LNCaP clone FGC (cell line): ENCODE measurements around the gene APBB2.
"Not testable (repeated sequence)": the region's sequence is repeated elsewhere in the genome, so short reads cannot be mapped to it uniquely, and the experiment has no call there.

Source experiments
- DNase-seq: peaks from one replicate; pipeline ENCODE4 v3.0.0-alpha.2; 2011; ENCODE audit warnings: low read depth
- H3K4me3 ChIP-seq: 2 replicates; pipeline ENCODE4 v1.5.1; 2011; ENCODE audit warnings: mild to moderate bottlenecking, low read depth, low read length, control low read depth
- TF ChIP-seq, protein P1 (sequence below): IDR thresholded peaks from 2 replicates; pipeline ENCODE4 v1.5.1; 2012; ENCODE audit warnings: mild to moderate bottlenecking; ENCODE audit not compliant: control insufficient read depth, insufficient read depth; ENCODE audit errors: extremely low read depth

APBB2 gene

DNA sequence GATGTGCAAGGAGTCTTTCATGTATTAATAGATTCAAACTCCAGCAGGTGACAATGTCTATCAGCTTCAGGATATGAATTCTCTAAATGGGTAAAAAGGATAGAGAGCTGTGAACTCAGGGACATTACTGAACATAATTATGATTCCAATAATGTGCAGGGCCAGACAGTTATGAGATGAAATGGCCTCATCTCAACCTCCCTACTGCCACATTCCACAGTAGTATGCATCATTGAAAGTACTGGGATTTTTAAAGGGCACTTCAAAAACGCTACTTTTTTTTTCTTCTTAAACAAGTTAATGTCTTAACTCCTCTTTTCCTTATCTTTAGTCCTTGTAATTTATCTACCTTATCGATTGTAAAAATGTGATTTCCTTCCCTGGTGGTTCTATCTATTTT lies 202.0 kb downstream of the APBB2 start:
- H3K4me3 ChIP-seq = no peak overlapping the region
- no peak for DNase-seq
- TF ChIP-seq, protein P1, sequence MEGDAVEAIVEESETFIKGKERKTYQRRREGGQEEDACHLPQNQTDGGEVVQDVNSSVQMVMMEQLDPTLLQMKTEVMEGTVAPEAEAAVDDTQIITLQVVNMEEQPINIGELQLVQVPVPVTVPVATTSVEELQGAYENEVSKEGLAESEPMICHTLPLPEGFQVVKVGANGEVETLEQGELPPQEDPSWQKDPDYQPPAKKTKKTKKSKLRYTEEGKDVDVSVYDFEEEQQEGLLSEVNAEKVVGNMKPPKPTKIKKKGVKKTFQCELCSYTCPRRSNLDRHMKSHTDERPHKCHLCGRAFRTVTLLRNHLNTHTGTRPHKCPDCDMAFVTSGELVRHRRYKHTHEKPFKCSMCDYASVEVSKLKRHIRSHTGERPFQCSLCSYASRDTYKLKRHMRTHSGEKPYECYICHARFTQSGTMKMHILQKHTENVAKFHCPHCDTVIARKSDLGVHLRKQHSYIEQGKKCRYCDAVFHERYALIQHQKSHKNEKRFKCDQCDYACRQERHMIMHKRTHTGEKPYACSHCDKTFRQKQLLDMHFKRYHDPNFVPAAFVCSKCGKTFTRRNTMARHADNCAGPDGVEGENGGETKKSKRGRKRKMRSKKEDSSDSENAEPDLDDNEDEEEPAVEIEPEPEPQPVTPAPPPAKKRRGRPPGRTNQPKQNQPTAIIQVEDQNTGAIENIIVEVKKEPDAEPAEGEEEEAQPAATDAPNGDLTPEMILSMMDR = no peak

DNA sequence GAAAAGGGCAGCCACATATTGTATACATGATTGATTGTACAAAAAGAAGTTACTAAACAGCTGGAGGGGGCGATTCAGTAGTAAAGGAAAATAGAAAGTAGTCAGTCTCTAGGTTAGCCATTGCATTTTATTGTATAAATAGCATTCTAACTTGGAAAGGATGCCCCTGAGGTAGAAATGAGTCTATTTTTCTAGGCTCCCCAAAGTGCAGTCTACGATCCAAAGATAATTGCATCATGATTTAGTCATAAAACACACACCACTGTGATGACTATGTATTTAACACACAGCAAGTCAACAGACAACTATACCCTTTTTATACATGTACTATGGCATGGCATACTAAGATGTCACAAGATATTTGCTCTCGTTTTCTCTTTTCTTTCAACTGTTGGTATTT lies 204.9 kb downstream of the APBB2 start:
- DNase-seq = no peak
- no peak overlapping the region for H3K4me3 ChIP-seq
- TF ChIP-seq, protein P1 = no peak

DNA sequence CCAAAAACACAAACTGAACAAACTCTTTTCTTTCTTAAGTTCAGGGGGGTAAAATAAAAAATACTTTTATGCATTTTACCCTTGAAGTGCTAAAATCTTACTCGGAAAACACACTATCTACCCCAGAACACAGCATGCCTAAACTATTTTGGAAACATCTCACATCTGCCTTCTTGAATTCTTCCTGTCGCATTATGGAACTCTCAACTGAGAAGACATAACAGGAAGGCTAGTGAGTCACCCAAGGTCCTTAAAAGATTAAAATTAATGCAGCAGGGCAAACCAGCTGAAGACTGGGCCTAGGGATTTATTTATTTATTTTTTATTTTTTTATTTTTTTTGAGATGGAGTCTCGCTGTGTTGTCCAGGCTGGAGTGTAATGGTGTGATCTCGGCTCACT lies 208.2 kb downstream of the APBB2 start:
- H3K4me3 ChIP-seq = no peak overlapping the region
- no peak for DNase-seq
- TF ChIP-seq, protein P1 = no peak

DNA sequence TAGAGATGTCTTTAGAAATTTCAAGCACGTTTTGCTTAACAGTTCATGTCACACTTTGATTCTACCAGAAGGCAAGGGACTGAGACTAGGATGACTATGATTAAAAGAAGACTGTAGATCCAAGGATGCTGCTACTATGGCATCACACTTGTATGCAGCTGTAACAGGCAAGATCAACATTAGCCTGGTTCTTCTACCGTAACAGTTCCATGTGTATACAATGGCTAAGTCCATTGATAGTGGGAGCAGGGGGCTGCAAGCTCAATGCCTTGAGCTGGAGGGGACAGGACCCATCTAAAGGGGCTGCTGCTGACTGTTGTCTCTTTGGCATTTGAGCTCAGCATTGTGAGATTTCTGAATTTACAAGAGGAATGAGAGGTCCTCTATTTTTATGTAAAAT lies 212.0 kb downstream of the APBB2 start:
- no peak overlapping the region for H3K4me3 ChIP-seq
- DNase-seq = no peak
- TF ChIP-seq, protein P1 = no peak

DNA sequence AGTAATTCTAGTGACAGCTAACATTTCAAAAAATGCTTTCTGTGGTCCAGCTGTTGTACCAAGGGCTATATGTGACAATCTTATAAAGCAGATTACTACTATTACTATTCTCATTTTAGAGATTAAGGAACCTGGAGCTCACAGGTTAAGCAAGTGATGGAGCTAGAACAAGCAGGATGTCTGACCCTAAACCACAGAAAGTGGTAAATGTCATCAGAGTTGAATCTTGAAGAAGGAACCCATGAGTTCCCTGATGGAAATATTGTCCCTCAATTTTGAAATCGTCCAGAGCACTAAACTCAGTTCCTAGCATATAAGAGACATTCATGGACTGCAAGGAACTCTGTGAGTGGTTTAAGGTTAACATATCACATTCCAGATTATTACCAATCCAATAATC lies 214.0 kb downstream of the APBB2 start:
- DNase-seq = no peak
- TF ChIP-seq, protein P1 = no peak
- no peak overlapping the region for H3K4me3 ChIP-seq

DNA sequence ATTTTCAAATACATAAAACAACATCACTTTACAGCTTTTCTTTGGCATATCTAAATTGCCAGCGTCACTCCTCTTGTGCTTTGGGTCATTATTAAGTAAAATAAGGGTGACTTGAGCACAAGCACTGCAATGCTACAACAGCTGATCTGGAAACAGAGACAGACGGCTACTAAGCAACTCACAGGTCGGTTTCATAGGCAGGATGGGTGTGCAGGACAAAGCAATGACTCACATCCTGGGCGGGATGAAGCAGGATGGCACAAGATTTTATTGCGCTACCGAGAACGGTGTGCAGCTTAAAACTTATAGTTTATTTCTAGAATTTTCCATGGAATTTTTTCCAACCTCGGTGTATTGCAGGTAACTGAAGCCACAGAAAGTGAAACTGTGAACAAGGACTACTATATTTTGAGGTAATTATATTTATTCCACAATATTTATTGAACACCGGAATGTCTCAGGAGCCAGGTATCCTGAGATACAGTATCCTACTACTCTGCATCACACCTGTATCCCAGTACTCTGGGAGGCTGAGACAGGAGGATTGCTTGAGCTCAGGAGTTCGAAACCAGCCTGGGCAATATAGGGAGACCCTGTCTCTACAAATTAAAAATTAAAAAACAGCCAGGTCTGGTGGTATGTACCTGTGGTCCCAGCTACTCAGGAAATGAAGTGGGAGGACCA lies 215.5 kb downstream of the APBB2 start:
- no peak for DNase-seq
- H3K4me3 ChIP-seq = no peak overlapping the region
- TF ChIP-seq, protein P1 = no peak

DNA sequence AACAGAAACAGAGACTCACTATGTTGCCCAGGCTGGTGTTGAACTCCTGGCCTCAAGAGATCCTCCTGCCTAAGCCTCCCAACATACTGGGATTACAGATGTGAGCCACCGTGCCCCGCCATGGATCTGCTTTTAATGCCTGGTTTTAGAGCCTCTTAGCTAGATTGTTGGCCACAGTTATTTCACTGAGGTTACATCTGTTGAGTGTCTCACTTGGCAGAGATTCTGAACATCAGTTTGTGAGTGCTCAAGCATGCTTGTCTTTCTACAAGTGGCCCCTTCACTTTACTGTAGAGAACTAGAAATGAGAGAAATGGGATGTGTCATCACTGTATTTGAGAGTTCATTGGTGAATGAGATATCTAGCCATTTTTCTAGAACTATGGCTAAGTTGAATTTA lies 218.5 kb downstream of the APBB2 start:
- TF ChIP-seq, protein P1 = no peak
- no peak for DNase-seq
- no peak overlapping the region for H3K4me3 ChIP-seq

DNA sequence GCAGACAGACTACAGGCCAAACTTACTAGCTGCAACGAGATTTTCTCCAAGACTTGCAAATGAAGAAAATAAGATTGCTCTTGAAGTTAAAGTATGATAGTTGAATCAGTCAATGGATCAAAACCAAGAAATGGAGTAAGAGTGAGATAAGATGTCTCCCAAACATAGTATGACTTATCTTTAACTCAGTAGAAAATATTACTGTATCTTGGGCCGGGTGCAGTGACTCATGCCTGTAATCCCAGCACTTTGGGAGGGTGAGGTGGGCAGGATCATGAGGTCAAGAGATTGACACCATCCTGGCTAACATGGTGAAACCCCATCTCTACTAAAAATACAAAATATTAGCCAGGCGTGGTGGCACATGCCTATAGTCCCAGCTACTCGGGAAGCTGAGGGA lies 220.0 kb downstream of the APBB2 start:
- DNase-seq, H3K4me3 ChIP-seq: not testable (repeated sequence)

DNA sequence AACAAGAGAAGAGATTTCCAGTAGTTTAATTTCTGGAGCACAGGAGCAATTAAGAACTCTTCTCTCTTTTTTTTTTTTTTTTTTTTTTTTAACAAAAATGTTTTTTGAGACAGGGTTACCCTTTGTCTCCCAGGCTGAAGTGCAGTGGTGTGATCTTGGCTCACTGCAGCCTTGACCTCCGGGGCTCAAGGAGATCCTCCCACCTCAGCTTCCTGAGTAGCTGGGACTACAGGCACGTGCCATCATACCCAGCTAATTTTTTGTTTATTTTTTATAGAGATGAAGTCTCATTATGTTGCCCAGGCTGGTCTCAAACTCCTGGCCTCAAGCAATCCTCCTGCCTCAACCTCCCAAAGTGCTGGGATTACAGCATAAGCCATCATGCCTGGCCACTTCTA lies 221.0 kb downstream of the APBB2 start:
- not testable (repeated sequence) for DNase-seq, H3K4me3 ChIP-seq
